ENCODE results near the gene CAB39.

Gene CAB39

GRCh38 chr2:230765611-230766300 lies 53.1 kb downstream of the CAB39 start:
- Histone ChIP-seq H3K36me3 (ENCODE audit: low read depth) (peaks cover 92% of the 10 kb centered on the region), H3K27me3 (ENCODE audit: insufficient read depth, poor library complexity, severe bottlenecking) (no peaks in the 10 kb centered on the region), H3K4me3 (ENCODE audit: severe bottlenecking) (no peak overlapping the region), H3K27ac (ENCODE audit: poor library complexity, severe bottlenecking) (no peak overlapping the region), H3K4me1 (ENCODE audit: insufficient read depth, poor library complexity, severe bottlenecking) (no peaks in the 10 kb centered on the region), H3K9me3 (ENCODE audit: severe bottlenecking) (no peaks in the 10 kb centered on the region)
- DNase-seq (ENCODE audit: low spot score) (no peak), ATAC-seq (ENCODE audit: low read depth) (no peak)
- TF ChIP-seq CTCF (IDR thresholded peaks at IDR 0.05; ENCODE audit: poor library complexity, severe bottlenecking): no peak

GRCh38 chr2:230767862-230768388 lies 55.3 kb downstream of the CAB39 start:
- ATAC-seq (ENCODE audit: low read depth): no peak
- no peak overlapping the region for H3K4me3 ChIP-seq (ENCODE audit: severe bottlenecking)
- DNase-seq (ENCODE audit: low spot score): no peak
- H3K27ac ChIP-seq (ENCODE audit: poor library complexity, severe bottlenecking): no peak overlapping the region
- peaks cover 82% of the 10 kb centered on the region for H3K36me3 ChIP-seq (ENCODE audit: low read depth)
- no peak for TF ChIP-seq CTCF (IDR thresholded peaks at IDR 0.05; ENCODE audit: poor library complexity, severe bottlenecking)
- H3K4me1 ChIP-seq (ENCODE audit: insufficient read depth, poor library complexity, severe bottlenecking): peaks cover 1% of the 10 kb centered on the region
- no peaks in the 10 kb centered on the region for H3K9me3 ChIP-seq (ENCODE audit: severe bottlenecking)
- H3K27me3 ChIP-seq (ENCODE audit: insufficient read depth, poor library complexity, severe bottlenecking): no peaks in the 10 kb centered on the region

GRCh38 chr2:230770804-230771203 lies 58.2 kb downstream of the CAB39 start:
- ATAC-seq (ENCODE audit: low read depth) (no peak), DNase-seq (ENCODE audit: low spot score) (no peak)
- TF ChIP-seq CTCF (IDR thresholded peaks at IDR 0.05; ENCODE audit: poor library complexity, severe bottlenecking): no peak
- no peaks in the 10 kb centered on the region for H3K27me3 ChIP-seq (ENCODE audit: insufficient read depth, poor library complexity, severe bottlenecking)
- H3K36me3 ChIP-seq (ENCODE audit: low read depth): peaks cover 56% of the 10 kb centered on the region
- peaks cover 30% of the 10 kb centered on the region for H3K4me1 ChIP-seq (ENCODE audit: insufficient read depth, poor library complexity, severe bottlenecking)
- H3K27ac ChIP-seq (ENCODE audit: poor library complexity, severe bottlenecking): peak overlapping the region; percentile 10
- H3K4me3 ChIP-seq (ENCODE audit: severe bottlenecking): no peak overlapping the region
- no peaks in the 10 kb centered on the region for H3K9me3 ChIP-seq (ENCODE audit: severe bottlenecking)

GRCh38 chr2:230772156-230772555 lies 59.5 kb downstream of the CAB39 start:
- Histone ChIP-seq H3K27me3 (ENCODE audit: insufficient read depth, poor library complexity, severe bottlenecking) (no peaks in the 10 kb centered on the region), H3K36me3 (ENCODE audit: low read depth) (peaks cover 43% of the 10 kb centered on the region), H3K9me3 (ENCODE audit: severe bottlenecking) (no peaks in the 10 kb centered on the region), H3K4me1 (ENCODE audit: insufficient read depth, poor library complexity, severe bottlenecking) (peaks cover 44% of the 10 kb centered on the region), H3K27ac (ENCODE audit: poor library complexity, severe bottlenecking) (peak overlapping the region; percentile 97), H3K4me3 (ENCODE audit: severe bottlenecking) (no peak overlapping the region)
- ATAC-seq (ENCODE audit: low read depth) (no peak), DNase-seq (ENCODE audit: low spot score) (no peak)
- no peak for TF ChIP-seq CTCF (IDR thresholded peaks at IDR 0.05; ENCODE audit: poor library complexity, severe bottlenecking)
